Adipose tissue (tissue), 3 donors: ENCODE measurements around the gene KANSL1. TPM values are rescaled to one million over a fixed set of nuclear protein-coding genes. Genes with fewer than 3 reads are reported as not detected.

ENCODE experiments used
- H3K27ac ChIP-seq: one replicate; pipeline ENCODE4 v1.5.1; 2013; ENCODE audit warnings: low read depth, low read length
- WGBS, 3 donors: extraction: QIAGEN DNeasy Blood & Tissue Kit; methylation state at CpG; one replicate each; pipeline ENCODE4 v1.1.7; 2013; 5-methylcytosine and 5-hydroxymethylcytosine counted together
- polyA plus RNA-seq, 3 donors: library from polyadenylated mRNA; stranded (reverse); fragments of 200-250 nt; gene quantifications; one replicate each; pipeline ENCODE4 v1.2.3, GENCODE V29; 2013
- donor health status: healthy with polysubstance abuse.
- donor health status: Bipolar disorder and iron deficiency.
- donor health status: healthy.

Gene KANSL1
- polyA plus RNA-seq, 3 donors, result 11.4 to 15.2 (median 14.3) TPM

DNA sequence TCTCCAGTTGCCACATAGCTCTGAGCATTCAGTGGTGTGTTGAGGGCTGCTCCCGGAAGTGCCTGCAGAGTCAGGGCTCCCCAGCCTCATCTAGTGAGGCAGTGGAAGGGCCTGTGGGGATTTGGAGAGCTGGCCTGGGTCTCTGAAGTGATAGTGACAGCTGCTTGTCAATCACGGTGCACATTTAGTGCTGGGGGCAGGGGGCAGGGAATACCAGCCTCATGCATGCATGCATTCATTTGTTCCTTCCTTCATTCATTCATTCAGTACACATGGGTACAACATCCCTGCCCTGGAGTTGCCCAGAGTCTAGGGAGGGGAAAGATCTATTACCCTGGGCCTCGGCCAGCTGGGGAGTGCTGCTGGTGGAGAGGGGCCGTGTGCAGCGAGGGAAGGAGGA lies 205.5 kb downstream of the KANSL1 start:
- 81 to 86% (median 82%) methylated on average over 5 of the region's 5 CpGs for WGBS, 3 donors
- H3K27ac ChIP-seq, result no peak overlapping the region

DNA sequence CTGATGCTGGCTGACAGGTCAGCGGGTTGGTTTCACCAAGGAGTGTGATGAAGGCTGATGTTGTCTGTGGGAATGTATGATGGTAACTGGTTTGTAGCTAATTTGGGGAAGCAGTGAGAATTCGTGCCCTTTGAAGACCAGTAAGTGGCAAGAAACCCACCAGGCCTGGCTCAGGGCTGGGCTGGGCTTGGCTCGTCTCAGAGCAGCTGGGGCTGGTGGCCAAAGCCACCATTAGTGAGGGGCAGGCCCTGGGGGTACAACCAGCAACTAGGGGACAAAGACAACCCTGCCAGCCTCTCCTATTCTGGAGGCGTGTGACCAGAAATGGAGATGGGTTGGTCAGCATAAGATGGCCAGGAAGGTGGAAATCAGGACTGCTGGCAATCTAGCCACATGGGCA lies 207.2 kb downstream of the KANSL1 start:
- no peak overlapping the region for H3K27ac ChIP-seq
- 83 to 90% (median 84%) methylated on average over 4 of the region's 4 CpGs for WGBS, 3 donors

DNA sequence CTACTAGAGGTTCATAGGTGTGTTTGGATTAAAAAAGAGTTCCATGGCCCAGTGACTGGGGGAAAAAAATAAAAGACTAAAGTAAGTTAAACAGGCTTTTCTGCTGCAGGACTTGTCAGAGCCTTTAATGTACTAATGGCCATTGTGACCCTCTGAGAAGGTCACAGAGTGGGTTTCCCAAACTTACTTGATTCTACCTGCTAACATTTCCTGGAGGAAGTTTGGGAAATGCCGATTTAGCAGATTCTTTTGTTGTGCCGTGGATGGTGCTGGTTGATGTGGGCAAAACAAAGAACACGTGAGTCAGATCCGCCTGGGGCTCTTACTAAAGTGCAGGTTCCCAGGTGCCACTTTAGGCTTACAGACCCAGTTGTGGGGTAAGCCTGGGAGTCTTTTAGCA lies 207.8 kb downstream of the KANSL1 start:
- no peak overlapping the region for H3K27ac ChIP-seq
- WGBS, 3 donors, result 81 to 89% (median 83%) methylated on average over 4 of the region's 4 CpGs

DNA sequence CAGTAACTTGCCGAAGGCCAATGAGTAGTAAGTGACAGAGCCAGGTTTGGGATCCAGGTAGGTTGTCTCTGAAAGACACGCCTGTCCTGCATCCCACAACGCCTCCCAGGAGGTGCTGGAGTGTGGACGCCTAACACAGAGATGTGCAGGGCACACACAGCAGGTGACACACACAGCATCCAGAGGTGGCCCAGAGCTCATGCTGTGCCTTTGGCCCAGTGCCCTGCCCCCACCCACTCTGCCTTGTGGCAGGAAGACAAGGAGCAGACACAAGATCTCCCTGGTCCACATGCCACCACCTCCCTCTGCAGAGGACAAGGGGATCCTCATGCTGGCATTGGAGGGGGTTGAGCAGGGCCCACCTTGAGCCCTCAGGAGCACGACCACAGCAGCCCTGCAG lies 208.9 kb downstream of the KANSL1 start:
- 87 to 93% (median 91%) methylated on average over 5 of the region's 5 CpGs for WGBS, 3 donors

DNA sequence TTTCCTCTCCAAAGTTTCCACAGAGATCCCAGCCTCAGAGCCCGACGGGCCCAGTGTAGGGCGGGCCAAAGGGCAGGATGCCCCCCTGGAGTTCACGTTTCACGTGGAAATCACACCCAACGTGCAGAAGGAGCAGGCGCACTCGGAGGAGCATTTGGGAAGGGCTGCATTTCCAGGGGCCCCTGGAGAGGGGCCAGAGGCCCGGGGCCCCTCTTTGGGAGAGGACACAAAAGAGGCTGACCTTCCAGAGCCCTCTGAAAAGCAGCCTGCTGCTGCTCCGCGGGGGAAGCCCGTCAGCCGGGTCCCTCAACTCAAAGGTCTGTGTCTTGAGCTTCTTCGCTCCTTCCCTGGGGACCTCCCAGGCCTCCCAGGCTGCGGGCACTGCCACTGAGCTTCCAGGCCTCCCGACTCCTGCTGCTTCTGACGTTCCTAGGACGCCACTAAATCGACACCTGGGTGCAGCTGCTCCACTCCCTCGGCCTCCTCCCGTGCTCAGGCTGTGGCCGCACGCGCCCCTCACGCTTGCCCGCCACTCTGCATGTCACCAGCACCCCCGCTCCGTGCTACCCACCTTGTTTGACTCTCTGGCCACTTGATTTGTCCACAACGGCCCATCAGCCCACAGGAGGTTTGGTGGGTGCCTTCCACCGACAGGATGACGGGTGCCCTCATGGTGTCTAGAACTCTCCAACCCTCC lies 209.5 kb downstream of the KANSL1 start:
- 75 to 78% (median 77%) methylated on average over 25 to 31 of the region's 31 CpGs for WGBS, 3 donors
- no peak overlapping the region for H3K27ac ChIP-seq

More for the DNA sequence above, 208.9 kb downstream of the KANSL1 start:
- H3K27ac ChIP-seq, result no peak overlapping the region

DNA sequence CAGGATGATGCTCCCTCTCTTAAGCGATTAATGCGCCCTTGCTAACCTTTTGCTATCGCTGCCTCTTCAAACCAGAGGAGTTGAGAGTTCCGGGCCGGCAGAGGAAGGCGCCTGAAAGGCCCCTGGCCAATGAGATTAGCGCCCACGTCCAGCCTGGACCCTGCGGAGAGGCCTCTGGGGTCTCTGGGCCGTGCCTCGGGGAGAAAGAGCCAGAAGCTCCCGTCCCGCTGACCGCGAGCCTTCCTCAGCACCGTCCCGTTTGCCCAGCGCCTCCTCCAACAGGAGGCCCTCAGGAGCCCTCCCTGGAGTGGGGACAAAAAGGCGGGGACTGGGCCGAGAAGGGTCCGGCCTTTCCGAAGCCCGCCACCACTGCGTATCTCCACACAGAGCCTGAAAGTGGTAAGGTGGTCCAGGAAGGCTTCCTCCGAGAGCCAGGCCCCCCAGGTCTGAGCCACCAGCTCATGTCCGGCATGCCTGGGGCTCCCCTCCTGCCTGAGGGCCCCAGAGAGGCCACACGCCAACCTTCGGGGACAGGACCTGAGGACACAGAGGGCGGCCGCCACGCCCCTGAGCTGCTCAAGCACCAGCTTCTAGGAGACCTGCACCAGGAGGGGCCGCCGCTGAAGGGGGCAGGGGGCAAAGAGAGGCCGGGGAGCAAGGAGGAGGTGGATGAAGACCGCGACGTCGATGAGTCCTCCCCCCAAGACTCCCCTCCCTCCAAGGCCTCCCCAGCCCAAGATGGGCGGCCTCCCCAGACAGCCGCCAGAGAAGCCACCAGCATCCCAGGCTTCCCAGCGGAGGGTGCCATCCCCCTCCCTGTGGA lies 210.2 kb downstream of the KANSL1 start:
- 88 to 92% (median 90%) methylated on average over 37 to 41 of the region's 41 CpGs for WGBS, 3 donors

DNA sequence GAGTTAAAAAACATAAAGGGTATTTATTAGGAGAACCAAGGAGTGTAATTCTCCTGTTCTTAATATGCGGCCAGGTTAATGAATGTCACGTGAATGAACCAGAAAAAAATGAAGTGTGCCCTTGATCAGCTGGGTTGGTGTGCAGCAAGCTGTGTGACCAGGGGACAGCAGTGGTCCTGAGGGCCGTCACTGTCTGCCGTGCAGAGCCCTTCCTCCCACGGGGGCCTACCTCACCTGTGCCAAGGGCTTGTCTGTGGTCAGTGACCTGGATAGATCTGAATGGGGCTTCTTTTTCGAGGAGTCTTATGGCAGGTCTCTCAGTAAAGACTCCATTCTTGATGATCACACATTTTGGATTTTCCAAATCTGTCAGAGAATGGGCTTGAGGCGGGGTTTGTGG lies 211.9 kb downstream of the KANSL1 start:
- H3K27ac ChIP-seq, result no peak overlapping the region
- WGBS, 3 donors, result 85 to 87% (median 85%) methylated on average over 7 of the region's 7 CpGs

More for the DNA sequence above, 210.2 kb downstream of the KANSL1 start:
- H3K27ac ChIP-seq, result no peak overlapping the region

DNA sequence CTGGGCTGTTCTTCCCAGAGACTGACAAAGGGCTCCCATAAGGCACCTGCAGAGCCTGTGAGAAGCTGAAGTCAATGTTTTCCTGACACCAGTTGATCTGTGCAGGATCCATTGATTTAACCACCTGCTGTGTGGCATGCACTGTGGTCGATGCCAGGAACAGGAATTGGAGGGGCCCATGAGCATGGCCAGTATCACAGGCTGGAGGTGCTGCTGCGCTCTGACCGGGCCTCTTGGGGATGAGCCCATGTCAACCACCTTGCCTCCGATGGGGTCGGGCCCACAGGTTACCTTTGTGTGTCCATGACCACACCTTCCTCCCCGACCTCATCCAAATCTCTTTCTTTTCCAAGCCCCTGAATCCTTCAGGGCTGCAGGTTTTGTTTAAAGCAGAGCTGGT lies 212.4 kb downstream of the KANSL1 start:
- H3K27ac ChIP-seq, result no peak overlapping the region
- WGBS, 3 donors, result 84 to 89% (median 87%) methylated on average over 6 of the region's 6 CpGs

Other genes starting within 250 kb of the KANSL1 start
- not detected for gene STH, start 194.2 kb downstream of the KANSL1 start, polyA plus RNA-seq
- under 1 TPM; 0.30 to 0.90 (median 0.51) TPM for gene LRRC37A, start 101.7 kb upstream of the KANSL1 start, polyA plus RNA-seq
- 10 to 100 TPM in 1 of 3 donors, 1 to 10 TPM in 2; 3.9 to 13.5 (median 5.0) TPM for gene ARL17B, start 168.3 kb upstream of the KANSL1 start, polyA plus RNA-seq